Measurements from ENCODE around the gene SMURF1. TPM values are rescaled to one million over a fixed set of nuclear protein-coding genes. Genes with fewer than 3 reads are reported as not detected.

SMURF1 gene
- total RNA-seq, 1 donor from 2014 or later, result 12.1 TPM

DNA sequence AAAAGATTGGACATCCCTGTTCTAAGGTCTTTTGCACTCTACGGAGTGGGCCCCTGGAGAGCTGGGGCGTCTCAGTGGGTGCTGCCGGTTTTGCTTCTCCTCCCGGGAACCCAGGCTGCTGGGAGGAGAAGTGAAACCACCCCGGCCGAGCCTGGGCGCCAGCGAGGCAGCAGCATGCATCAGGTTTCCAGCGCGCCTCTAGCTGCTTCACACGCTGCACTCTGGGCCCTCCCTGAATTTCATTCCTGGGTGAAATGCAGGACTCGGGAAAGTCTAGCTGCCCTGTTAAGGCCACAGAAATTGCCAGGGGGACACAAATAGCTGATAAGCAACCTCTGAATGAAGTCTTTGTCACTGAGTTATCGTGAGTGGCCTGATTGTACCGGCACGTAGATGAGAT, 138.1 kb downstream of the SMURF1 start:
- DNase-seq (ENCODE audit: low read depth in 2 of 2), result no peak

DNA sequence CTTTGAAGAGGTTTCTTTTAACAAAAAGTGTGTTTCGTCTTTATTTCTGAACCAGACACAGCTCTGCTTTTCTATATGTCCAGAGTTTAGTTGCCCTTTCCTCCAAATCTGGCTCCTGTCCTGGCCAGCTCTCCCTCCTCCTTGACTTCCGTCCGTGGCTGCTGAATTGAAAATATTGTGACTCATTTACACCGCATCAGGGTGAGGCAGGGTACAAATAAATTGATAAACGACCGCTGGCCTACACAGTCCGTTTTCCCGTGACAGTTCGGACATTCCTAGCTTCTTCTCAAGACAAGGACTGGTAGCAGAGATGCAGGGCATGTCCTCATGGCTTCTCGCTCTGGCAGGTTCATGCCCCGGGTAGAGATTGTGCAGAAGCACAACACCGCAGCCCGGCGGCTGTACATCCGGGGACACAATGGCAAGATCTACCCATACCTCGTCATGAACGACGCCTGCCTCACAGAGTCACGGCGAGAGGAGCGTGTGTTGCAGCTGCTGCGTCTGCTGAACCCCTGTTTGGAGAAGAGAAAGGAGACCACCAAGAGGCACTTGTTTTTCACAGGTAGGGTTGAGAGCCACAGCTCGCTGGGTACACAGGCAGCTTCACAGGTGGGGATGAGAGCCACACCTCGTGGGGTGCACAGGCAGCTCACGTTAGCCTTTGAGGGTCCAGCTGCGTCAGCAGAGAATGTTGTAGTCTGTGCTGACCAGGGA, 139.0 kb downstream of the SMURF1 start:
- DNase-seq (ENCODE audit: low read depth in 2 of 2), result no peak

DNA sequence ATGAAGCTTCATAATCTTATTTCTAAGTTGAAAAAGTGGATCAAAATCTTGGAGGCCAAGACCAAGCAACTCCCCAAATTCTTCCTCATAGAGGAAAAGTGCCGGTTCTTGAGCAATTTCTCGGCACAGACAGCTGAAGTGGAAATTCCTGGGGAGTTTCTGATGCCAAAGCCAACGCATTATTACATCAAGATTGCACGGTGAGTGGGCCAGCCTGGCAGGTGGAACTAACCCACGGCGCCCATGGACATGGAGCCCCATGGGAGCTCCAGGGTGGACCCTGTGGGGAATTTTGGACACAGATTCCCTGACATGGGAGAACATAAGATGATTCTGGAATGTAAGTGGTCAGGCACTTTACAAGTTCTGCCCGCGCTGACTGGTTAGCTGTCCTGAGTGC, 139.7 kb downstream of the SMURF1 start:
- no peak for DNase-seq (ENCODE audit: low read depth in 2 of 2)

DNA sequence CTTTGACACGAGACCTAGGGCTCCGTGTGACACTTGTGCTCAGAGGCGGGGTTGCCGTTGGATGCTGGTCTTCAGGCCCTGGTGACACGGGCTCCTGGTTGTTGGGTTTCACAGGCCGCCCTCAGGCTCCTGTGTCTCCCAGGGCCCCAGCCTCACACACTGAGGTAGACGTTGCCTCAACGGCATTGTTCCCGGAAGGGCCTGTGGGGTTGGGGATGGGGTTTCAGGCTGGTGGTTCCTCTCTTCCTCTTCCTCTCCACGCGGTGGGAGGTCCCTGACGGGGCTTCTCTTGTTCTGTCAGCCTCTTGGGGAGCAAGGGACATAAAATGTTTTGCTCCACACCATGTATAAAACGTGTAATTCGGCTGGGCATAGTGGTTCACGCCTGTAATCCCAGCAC, 140.5 kb downstream of the SMURF1 start:
- no peak for DNase-seq (ENCODE audit: low read depth in 2 of 2)

DNA sequence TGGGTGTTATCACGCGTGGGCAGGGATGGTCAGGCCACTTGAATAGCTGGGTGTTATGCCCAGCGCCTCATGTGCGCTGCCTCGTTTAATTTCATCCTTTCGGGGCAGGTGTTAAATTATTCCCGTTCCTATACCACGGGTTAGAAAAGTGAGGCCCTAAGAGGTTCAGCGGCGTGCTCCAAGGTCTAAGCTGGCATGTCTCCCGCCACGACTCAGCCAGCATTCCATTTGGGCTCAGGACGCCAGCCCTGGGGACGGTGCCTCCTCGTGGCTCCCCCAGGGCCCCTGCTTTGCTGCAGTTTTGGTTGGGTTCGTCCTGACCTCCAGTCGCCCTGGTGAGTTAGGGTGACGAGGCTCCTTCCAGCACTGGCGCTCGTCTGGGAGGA, 141.1 kb downstream of the SMURF1 start:
- no peak for DNase-seq (ENCODE audit: low read depth in 2 of 2)

DNA sequence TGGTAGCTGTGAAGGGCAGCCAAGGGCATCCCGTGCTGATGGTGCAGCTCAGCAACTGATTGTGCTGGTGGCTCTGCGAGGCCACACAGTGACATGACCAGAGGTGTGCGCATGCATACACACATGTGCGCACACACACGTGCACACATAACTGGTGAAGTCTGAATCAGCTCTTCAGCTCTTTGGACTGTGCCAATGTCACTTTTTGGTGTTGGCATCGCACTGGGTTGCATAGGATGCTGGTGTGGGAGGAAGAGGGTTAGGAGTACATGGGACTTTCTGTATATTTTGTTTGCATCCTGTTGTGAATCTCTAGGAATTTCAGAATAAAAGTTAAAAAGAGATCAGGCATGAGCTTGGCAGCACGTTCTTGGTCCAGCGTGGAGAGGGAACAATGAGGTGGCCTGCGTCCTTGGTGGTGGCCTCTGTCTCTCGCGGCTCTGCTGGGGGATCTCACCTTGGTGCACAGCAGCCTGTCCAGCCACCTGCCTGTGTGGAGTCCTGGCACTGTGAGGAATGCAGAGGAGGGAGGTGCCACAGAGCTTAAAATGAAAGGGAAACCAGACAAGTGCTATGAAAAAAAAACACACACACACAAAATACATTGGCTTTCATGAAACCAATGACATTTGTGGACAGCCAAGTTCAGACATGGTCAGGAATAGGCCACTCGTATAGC, 141.6 kb downstream of the SMURF1 start:
- DNase-seq (ENCODE audit: low read depth in 2 of 2), result no peak

DNA sequence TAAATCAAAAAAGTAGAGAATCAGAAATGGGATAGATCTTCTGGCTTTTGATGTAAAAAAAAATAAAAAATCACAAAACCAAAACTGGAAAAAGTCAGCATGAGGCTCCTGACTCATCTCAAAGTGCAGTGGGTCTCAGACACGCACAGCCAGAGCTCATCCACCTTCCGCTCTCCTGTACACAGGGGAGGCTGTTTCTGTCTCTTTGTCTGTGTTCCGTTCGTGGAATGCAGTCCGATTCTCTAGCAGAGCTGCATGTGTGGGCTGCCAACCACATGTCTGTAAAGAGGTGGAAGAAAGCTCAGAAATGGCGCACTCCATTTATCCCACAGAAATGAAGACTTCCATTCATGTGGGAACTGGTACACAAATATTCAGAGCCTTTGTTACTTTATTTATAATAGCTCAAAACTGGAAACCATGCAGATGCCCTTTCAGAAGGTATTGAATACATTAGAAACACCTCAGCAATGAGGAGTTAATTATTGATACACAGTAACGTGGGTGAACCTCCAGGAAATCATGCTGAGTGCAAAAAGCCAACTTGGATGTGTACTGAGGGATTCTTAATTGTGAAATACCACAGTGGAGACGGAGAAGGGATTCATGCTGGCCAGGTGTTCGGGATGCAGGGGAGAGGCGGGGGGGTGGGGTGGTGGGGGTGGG, 142.3 kb downstream of the SMURF1 start:
- DNase-seq (ENCODE audit: low read depth in 2 of 2), result no peak

DNA sequence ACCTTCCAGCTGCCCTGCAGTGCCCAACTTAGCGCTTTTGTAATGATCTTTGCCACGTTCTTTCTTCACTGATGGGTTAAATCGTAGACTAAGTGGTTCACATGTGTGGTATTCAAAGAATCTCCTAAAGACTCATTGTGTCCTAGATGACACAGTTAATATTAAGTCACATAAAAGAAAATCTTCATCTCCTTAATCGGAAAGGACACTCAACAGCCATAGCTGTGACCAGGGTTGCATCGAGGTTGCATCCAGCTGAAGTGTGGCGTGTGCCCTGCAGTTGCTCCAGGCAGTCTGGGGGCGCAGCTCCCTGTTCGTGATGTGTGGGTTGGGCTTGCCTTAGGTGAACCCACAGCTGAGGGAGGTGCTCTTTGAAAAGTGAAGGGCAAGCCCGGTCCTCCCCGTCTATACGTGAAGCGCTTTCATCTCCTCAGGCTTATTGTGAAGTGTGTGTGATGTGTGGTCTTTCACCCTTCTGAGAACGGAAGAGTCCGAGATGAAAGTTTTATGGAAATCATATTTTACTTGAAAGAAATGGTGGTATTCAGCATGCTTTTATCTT, 142.9 kb downstream of the SMURF1 start:
- no peak for DNase-seq (ENCODE audit: low read depth in 2 of 2)

DNA sequence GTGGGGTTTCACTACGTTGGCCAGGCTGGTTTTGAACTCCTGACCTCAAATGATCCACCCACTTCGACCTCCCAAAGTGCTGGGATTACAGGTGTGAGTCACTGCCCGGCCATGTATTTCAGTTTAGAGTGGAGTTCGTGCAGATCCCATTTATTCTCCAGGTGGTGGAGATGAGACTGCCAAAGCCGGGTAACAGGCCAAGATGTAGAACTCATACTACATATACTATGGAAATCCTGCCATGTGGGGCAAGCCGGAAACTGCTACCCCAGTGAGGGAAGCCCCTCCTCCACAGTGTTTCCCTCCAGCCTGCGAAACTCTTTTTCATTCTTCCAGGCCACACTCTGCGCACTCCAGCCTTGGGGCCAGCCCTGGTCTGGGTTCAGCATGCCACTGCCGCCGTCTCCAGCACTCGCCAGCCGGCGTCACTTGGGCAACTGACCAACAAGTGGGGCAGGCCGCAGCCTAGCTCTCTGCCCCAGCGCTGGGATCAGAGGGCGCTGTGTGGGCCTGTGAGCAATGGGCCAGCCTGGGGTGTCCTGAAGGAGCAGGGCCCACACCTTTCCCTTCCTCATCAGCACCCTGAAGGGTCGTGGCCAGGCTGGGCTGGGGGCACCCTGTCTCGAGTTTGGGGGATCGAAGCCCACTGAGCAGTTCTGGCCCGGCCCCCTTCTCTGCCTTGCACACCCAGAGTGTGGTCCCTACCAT, 143.6 kb downstream of the SMURF1 start:
- DNase-seq (ENCODE audit: low read depth in 2 of 2), result no peak

DNA sequence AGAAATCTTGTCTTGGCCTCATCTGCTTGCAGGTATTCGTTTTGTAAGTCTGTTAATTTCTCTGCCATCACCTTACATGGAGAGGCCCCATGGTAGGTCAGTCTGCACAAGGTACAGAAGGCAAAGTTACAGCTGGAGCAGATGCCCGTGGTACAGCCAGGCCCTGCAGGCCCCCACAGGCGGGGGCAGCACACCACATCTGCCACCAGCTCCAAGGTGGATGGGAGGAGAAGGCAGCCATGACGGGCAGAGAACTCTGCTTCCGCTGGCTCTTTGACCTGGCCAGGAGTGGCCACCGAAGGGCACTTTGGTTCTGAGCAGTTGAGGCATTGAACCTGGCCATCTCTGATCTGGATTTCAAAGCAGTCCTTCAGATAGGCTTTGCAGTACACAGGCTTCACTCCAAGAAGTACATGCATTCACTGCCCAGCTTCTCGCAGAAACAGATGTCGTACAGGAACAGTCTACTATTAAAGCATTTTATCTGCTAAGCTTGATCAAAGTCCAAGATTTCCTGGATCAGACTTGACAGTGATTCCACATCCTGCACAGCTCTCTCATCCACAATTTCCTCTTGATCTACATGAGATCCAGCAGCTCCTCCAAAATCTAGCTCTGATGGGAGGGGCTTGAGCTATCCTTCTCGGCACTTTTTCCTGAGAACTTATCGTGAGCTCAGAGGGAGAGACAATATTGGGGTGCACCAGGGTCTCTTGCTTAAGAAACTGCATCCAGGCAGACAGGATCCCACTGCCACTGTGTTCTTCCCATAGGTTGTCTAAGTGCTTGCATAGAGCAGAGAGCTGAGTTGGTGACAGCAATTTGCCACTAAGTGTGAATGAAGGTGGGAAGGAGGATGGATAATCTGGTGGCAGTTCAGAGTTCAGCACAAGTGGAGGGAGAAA, 144.8 kb downstream of the SMURF1 start:
- no peak for DNase-seq (ENCODE audit: low read depth in 2 of 2)

DNA sequence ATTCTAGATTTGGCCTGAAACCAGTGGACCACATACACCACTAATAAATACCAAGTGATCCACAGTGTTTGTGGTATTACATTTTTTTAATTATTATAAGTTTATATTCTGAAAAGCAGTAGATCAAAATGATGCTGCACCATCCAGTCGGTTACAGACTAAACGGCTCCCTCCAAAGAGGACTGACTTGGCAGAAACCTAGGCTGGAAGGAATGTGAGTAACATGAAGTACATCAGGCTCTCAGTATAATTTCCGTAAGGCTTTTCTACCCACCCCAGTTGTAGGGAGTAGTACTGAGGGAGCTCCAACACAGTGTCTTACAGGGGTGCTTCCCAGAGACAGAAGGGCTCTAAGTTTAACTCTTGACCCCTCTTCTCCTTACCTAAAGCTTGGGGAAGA, 146.1 kb downstream of the SMURF1 start:
- DNase-seq (ENCODE audit: low read depth in 2 of 2), result no peak

DNA sequence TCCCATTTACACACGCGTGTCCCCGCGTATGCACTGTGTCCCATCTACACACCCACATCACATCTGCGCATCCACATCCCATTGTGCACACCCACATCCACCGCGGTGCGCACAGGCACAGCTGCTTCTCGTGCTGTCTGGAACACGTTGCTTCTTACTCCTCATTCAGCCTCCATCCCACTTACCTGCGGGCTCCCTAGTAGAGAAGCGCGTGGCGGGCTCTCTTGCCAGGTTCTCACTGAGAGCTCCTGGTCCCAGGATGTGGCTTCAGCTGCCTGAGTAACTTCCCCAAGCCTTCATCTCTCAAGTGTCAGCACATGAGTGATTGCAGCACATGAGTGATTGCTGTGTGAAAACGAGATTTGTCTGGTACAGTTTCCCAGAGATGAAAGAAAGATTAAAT, 147.8 kb downstream of the SMURF1 start:
- no peak for DNase-seq (ENCODE audit: low read depth in 2 of 2)

DNA sequence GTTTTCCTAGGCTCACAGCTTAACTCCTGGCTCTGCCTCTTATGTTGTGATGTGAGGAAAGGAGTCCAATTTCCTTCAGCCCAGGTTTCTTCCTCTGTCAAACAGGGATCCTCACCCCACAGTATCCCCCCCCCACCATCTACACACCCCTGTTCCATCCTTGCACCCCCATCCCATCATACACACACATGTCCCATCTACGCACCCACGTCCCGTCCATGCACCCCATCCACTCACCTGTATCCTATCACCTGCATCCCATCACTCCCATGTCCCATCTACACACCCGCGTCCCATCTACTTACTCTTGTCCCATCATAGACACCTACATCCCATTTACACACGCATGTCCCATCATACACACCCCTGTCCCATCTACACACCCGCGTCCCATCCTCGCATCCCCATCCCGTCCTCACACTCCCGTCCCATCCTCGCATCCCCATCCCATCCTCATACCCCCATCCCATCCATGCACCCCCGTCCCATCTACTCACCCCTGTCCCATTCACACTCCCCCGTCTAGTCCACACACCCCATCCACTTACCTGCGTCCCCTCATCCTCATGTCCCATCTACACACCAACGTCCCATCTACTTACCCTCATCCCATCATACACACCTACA, 148.3 kb downstream of the SMURF1 start:
- DNase-seq (ENCODE audit: low read depth in 2 of 2), result no peak

DNA sequence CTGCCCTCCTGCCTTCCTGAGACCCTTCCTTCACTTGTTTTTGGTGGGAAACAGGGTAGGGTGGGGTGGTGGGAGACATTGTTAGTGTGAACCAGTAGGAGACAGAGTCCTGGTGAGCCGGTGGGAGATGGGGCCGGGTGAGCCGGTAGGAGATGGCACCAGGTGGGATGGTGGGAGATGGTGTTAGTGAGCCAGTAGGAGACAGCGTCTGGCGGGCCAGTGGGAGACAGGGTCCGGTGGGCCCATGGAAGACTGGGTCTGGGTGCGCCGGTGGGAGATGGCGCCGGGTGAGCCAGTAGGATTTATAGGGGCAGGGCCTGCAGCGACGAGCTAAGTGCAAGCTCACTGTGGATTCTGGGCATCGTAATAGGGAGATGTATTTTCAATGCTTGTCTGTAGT, 148.8 kb downstream of the SMURF1 start:
- no peak for DNase-seq (ENCODE audit: low read depth in 2 of 2)

DNA sequence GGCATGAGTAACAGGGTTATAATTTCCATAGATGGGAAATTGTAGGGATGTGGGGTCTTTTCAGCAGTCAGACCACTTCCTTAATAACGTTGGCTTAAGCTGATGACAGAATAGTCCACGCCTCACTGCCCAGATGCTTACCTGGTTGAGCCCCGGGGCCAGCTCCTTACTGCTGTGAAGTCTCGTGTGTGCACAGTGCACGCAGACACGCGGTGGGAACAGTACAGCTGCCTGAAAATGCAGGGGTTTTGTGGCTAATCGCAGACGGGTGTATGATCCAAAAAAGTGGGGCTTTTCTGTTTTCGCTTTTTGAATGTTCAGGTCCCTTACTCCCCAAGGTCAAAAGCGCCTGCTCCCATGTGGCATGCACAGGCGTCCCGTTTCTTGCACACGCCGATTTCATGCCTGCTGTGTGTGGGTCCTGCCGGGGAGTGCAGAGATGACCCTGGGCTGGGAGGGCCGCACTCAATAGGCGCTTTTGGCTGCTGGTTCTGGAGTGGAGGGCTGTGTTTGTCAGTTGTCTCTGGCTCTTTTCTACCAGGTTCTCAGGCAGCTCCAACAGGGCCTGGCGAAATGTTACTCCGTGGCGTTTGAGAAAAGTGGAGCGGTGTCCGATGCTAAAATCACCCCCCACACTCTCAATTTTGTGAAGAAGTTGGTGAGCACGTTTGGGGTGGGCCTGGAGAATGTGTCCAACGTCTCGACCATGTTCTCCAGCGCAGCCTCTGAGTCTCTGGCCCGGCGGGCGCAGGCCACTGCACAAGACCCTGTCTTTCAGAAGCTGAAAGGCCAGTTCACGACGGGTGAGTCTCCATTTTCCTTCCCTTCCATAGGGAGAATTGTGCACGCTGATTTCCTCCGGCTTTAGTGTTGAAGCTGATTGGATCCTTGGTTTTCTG, 149.6 kb downstream of the SMURF1 start:
- no peak for DNase-seq (ENCODE audit: low read depth in 2 of 2)

DNA sequence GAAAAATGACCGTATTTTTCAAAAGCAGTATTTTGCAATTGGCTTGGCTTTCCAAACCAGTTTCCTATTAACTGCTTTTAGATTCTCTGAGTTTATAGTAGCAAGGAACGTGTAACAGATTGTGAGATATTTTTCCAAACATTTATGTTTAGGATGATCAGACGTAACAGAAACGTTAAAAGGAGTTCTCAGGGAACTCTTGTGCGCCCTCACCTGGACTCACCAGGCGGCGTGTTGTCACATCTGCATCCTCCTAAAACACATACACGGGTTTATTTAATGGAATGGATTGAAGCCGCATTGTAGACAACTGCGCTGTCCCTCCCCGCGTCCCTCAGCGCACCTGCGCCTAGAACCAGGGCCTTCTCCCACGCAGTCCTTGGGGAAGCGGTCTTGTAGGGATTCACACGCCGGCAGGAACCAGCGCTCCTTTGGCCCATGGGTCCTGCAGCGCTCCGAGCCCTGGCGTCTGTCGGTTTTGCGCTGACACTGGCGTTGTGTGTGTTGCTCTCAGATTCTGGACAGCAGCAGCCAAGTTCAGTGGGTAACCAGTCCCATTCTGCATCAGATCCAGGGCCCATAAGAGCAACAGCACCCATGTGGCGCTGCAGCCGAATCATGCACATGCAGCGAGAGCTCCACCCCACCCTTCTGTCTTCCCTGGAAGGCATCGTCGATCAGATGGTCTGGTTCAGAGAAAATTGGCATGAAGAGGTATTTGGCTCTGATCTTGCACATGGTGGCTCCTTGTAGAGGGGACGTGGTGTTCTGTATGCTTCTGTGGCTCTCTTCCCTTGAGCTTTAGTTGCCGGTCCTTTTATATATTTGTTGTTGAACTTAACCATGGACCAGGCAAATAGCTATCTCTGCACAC, 150.6 kb downstream of the SMURF1 start:
- no peak for DNase-seq (ENCODE audit: low read depth in 2 of 2)

DNA sequence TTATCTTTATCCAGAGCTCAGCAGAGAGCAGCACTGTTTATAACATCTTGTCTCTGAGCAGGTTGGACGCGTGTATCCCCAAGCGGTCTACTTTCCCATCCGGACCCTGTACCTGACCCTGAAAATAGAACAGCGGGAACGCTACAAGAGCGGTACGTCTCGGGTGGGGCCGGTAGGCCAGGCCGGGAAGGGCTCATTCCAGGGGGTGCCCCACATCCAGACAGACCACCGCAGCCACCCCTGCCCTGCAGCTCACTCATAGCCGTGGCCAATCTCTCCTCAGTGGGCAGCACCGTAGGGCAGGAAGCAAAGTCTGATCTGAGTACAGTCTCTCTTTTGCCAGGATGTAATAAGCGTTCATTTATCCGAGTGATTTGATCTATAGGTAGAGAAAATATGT, 151.8 kb downstream of the SMURF1 start:
- no peak for DNase-seq (ENCODE audit: low read depth in 2 of 2)

DNA sequence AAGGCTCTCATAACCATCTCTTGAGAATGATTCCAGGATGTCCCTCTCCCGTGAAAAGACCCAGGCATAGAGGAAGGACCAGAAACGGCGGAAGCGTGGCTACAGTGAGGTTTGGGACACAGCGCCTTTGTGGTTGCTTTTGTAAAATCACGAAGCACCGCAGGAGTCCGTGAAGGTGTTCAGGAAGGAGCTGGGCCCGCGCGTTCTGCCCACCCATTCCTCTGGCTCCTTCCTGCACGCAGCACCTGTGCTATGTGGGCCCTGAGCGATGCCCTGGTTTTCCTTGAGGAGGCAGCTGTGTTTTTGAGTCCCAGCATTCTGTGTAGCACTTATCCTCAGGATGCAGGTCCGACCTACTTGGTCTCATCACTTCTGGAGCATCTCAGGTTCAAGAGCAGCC, 152.8 kb downstream of the SMURF1 start:
- DNase-seq (ENCODE audit: low read depth in 2 of 2), result no peak
